D341Med (cell line): ENCODE data around the gene PNMA3.
"Not testable (repeated sequence)": the region's sequence is repeated elsewhere in the genome, so short reads cannot be mapped to it uniquely, and the experiment has no call there.

Experiments used
- DNase-seq: peaks from one replicate; pipeline ENCODE4 v3.0.0; 2012; ENCODE audit warnings: low spot score

The PNMA3 gene

GRCh38 chrX:153074262-153074899 is 18.1 kb downstream of the PNMA3 start:
- DNase-seq: no peak

GRCh38 chrX:153074935-153075334 is 18.7 kb downstream of the PNMA3 start:
- DNase-seq: no peak

DNA sequence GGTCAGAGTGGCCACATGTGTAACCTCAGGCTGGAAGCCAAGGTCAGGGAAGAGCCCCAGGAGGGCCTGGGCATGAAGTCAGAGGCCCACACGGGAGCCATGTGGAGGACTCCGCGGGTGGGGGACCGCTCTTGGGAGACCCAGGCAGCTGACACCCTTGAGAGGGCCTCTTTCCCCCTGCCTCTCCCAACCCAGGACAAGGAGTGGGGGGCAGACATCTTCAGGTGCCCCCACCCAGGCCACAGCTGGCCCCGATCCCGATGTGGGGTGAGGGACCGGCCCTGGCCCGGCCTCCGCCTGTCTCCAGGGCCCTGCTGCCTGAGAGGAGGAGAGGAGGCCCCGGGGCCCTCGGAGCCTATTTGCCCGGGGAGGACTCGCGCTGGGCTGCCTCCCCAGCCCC is 19.1 kb downstream of the PNMA3 start:
- DNase-seq: no peak

DNA sequence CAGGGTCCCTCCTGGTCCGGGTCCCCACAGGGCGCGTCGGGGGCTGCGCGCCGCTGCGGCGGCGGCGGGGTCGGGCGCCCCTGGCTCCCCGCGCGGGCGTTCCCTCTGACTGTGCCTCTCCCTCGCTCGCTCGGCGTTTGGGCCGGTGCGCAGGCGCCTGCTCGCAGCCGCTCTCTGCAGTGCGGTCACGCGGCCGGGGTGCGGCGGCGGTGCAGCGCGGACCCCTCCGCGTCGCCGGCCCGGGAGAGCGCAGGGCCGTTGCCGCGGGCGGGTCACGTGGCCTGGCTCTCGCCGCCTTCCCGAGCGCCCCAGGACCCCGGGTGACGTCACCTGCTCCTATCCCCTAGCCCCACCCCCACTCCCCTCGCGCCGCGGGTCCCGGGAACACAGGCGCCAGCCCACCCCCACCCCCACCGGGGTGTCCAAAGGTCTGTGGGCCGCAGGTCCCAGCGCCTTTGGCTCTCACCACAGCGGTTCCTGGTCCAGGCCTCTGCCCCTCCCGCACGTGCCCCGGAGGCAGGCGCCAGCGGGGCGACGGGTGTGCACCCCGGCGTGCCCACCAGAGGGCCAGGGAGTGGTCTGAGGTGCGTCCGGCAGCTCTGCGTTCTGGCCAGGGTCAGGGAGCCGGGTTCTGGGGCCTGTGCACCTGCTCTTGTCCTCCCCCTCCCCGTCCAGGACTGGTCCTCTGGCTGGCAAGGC is 21.3 kb downstream of the PNMA3 start:
- DNase-seq: not testable (repeated sequence)

- not testable (repeated sequence) for DNase-seq
Observed at GRCh38 chrX:153083238-153083923, 27.1 kb downstream of the PNMA3 start.

GRCh38 chrX:153102418-153102817 is 46.1 kb downstream of the PNMA3 start:
- DNase-seq: no peak

GRCh38 chrX:153104959-153105358 is 48.7 kb downstream of the PNMA3 start:
- DNase-seq: not testable (repeated sequence)

- DNase-seq: not testable (repeated sequence)
Observed at GRCh38 chrX:153106092-153106801, 50.0 kb downstream of the PNMA3 start.
